ENCODE measurements around the gene HEY2.

GRCh38 chr6:125797120-125797885 is 47.9 kb downstream of the HEY2 start:
- no peak for TF ChIP-seq CTCF (conservative IDR thresholded peaks at IDR 0.05)
- no peak for TF ChIP-seq ZFX (IDR thresholded peaks at IDR 0.05)

Data from C4-2B (cell line).